OCI-LY7 (cell line): ENCODE data around the gene ENTR1. TPM values are rescaled to one million over a fixed set of nuclear protein-coding genes. Genes with fewer than 3 reads are reported as not detected.

Experiments
- BruUV-seq: library from RNA; stranded (reverse); fragments of 400-500 nt; replicated peaks from 2 replicates; lab custom pipeline; 2021; lab: Mats Ljungman, UMichigan
- CTCF ChIA-PET: fragments of 300-600 bp; sonication (Branson Sonifier 250); formaldehyde crosslinking; loops from one replicate; lab custom pipeline; 2022; ENCODE audit warnings: antibody characterized with exemption; ENCODE audit not compliant: unreplicated experiment; lab: Charles Lee
- POLR2A ChIA-PET: fragments of 300-600 bp; sonication (Branson Sonifier 250); formaldehyde crosslinking; loops from one replicate; lab custom pipeline; 2022; ENCODE audit warnings: antibody characterized with exemption; lab: Charles Lee
- DNase-seq: peaks from one replicate; pipeline ENCODE4 v3.0.0-alpha.2; 2015; ENCODE audit warnings: low spot score
- H2AFZ ChIP-seq: fragments of 200-600 bp; sonication (generic), shearing (Covaris generic); 2 replicates; pipeline ENCODE4 v1.6.1; 2014; ENCODE audit warnings: mild to moderate bottlenecking, antibody characterized with exemption, low read length, moderate library complexity
- H3K27ac ChIP-seq: fragments of 200-600 bp; sonication (generic); 2 replicates; pipeline ENCODE4 v1.5.1; 2014; ENCODE audit warnings: mixed run types, low read depth, mild to moderate bottlenecking, moderate library complexity, low read length, inconsistent platforms; ENCODE audit not compliant: poor library complexity, severe bottlenecking
- H3K36me3 ChIP-seq: fragments of 200-600 bp; sonication (generic); 2 replicates; pipeline ENCODE4 v1.6.1; 2014; ENCODE audit warnings: mild to moderate bottlenecking, antibody characterized with exemption, low read length, moderate library complexity, mixed read lengths; ENCODE audit not compliant: insufficient read depth
- H3K4me1 ChIP-seq: fragments of 200-600 bp; sonication (generic); 2 replicates; pipeline ENCODE4 v1.5.1; 2014; ENCODE audit warnings: mild to moderate bottlenecking, low read length; ENCODE audit not compliant: insufficient read depth, poor library complexity, severe bottlenecking
- H3K4me2 ChIP-seq: fragments of 200-600 bp; sonication (generic); 2 replicates; pipeline ENCODE4 v1.6.1; 2014; ENCODE audit warnings: mild to moderate bottlenecking, low read length
- H3K4me3 ChIP-seq: fragments of 200-600 bp; sonication (generic); 2 replicates; pipeline ENCODE4 v1.5.1; 2014; ENCODE audit warnings: mild to moderate bottlenecking, low read depth, low read length; ENCODE audit not compliant: poor library complexity, severe bottlenecking
- H3K79me2 ChIP-seq: fragments of 200-600 bp; sonication (generic); 2 replicates; pipeline ENCODE4 v1.6.1; 2016; ENCODE audit warnings: low read depth, mild to moderate bottlenecking, low read length, moderate library complexity, mixed read lengths; ENCODE audit not compliant: insufficient read depth
- H3K9me2 ChIP-seq: fragments of 200-600 bp; sonication (generic); 2 replicates; pipeline ENCODE4 v1.6.1; 2016; ENCODE audit warnings: mild to moderate bottlenecking, low read length, mixed read lengths; ENCODE audit not compliant: insufficient read depth
- H3K9me3 ChIP-seq: fragments of 200-600 bp; sonication (generic); 2 replicates; pipeline ENCODE4 v1.6.1; 2014; ENCODE audit warnings: mild to moderate bottlenecking, mixed run types, low read length, mixed read lengths
- H4K20me1 ChIP-seq: fragments of 200-600 bp; sonication (generic); 2 replicates; pipeline ENCODE4 v1.6.1; 2014; ENCODE audit warnings: mild to moderate bottlenecking, antibody characterized with exemption, low read length, moderate library complexity, mixed read lengths; ENCODE audit not compliant: insufficient read depth
- CTCF ChIP-seq: fragments of 200-600 bp; sonication (generic); conservative IDR thresholded peaks from 2 replicates; pipeline ENCODE4 v1.5.1; 2014; ENCODE audit warnings: mild to moderate bottlenecking, antibody characterized with exemption, low read length, moderate library complexity, mixed read lengths
- EZH2phosphoT487 ChIP-seq: fragments of 200-600 bp; sonication (generic); IDR thresholded peaks from 2 replicates; pipeline ENCODE4 v1.6.1; 2018; ENCODE audit warnings: low read depth, borderline replicate concordance, mild to moderate bottlenecking, mixed run types, antibody characterized with exemption, low read length, moderate library complexity, mixed read lengths
- intact Hi-C: fragments of 100-400 bp; cut with micrococcal nuclease; formaldehyde crosslinking; loops from one replicate; pipeline ENCODE4 v1.10.0; 2022; ENCODE audit not compliant: unreplicated experiment
- total RNA-seq, 2 experiments: library from RNA; depleted of rRNA in 1 of 2; stranded (reverse); fragments of >200 nt in 1 of 2; shearing (Covaris generic) in 1 of 2; gene quantifications; 2 replicates each; pipeline ENCODE4 v1.2.3, GENCODE V29; 2014 to 2022

The ENTR1 gene
- total RNA-seq, 2 experiments from 2014 or later: 103 to 109 TPM

GRCh38 chr9:136441191-136441680 lies 30.8 kb upstream of the ENTR1 start:
- BruUV-seq: no TSS peak
- Histone ChIP-seq H3K4me2 (no peak overlapping the region), H3K9me2 (no peaks in the 10 kb centered on the region), H3K36me3 (peaks cover 65% of the 10 kb centered on the region), H3K9me3 (no peaks in the 10 kb centered on the region), H3K79me2 (peaks cover 25% of the 10 kb centered on the region; the same call in 1 of the 2 replicates), H3K27ac (no peak overlapping the region), H4K20me1 (peaks cover 8% of the 10 kb centered on the region), H2AFZ (no peak overlapping the region), H3K4me3 (no peak overlapping the region), H3K4me1 (peaks cover 23% of the 10 kb centered on the region)
- intact Hi-C loops: no loop called here
- ChIA-PET POLR2A (no interaction called here), CTCF (no interaction called here)
- TF ChIP-seq EZH2phosphoT487: no peak
- TF ChIP-seq CTCF: no peak
- no peak for DNase-seq

- H4K20me1 ChIP-seq: peaks cover 8% of the 10 kb centered on the region
- TF ChIP-seq EZH2phosphoT487 (no peak), CTCF (peak; percentile 65)
- DNase-seq: peak; percentile 83
- CTCF ChIA-PET: interaction anchor here (0.5 kb wide), 1 partner anchor 168 kb away, joined by 6 read pairs; no protein-coding TSS in a partner anchor
- H3K4me3 ChIP-seq: peak within 1 kb of the TSS; percentile 87
- peaks cover 50% of the 10 kb centered on the region; the same call in 1 of the 2 replicates for H3K36me3 ChIP-seq
- H3K9me3 ChIP-seq: no peaks in the 10 kb centered on the region
- H3K27ac ChIP-seq: peak within 1 kb of the TSS; percentile 49
- BruUV-seq: no TSS peak
- peak within 1 kb of the TSS; percentile 15; the same call in 1 of the 2 replicates for H2AFZ ChIP-seq
- H3K4me2 ChIP-seq: peak within 1 kb of the TSS; percentile 91
- POLR2A ChIA-PET: no interaction called here
- peaks cover 25% of the 10 kb centered on the region; the same call in 1 of the 2 replicates for H3K79me2 ChIP-seq
- no peaks in the 10 kb centered on the region for H3K9me2 ChIP-seq
- peaks cover 23% of the 10 kb centered on the region for H3K4me1 ChIP-seq
- intact Hi-C loops: loop anchor here (1.0 to 2.0 kb wide), 2 partner anchors 39 to 43 kb away; partner anchors contain the start of genes SEC16A and SNAPC4
Measured at GRCh38 chr9:136439481-136440408, 29.3 kb upstream of the ENTR1 start, which contains the start of gene INPP5E. TSS of gene INPP5E (minus strand) at chr9:136439845. CDS start at chr9:136439419, 426 bp downstream.
